ENCODE measurements around the gene PRKAG2. TPM values are rescaled to one million over a fixed set of nuclear protein-coding genes. Genes with fewer than 3 reads are reported as not detected.

The PRKAG2 gene
- total RNA-seq, 1 donor from 2014 or later: 20.6 TPM

- H3K27me3 Mint-ChIP-seq: peaks cover 38% of the 10 kb centered on the region
- H3K27ac Mint-ChIP-seq: no peak overlapping the region
- H3K9me3 Mint-ChIP-seq (ENCODE audit: low read depth): no peaks in the 10 kb centered on the region
- no peak overlapping the region for H3K4me3 Mint-ChIP-seq (ENCODE audit: low read depth)
- H3K36me3 Mint-ChIP-seq (ENCODE audit: insufficient read depth): no peaks in the 10 kb centered on the region
- H3K4me1 Mint-ChIP-seq (ENCODE audit: low read depth): peaks cover 33% of the 10 kb centered on the region
- TF ChIP-seq, protein P1, sequence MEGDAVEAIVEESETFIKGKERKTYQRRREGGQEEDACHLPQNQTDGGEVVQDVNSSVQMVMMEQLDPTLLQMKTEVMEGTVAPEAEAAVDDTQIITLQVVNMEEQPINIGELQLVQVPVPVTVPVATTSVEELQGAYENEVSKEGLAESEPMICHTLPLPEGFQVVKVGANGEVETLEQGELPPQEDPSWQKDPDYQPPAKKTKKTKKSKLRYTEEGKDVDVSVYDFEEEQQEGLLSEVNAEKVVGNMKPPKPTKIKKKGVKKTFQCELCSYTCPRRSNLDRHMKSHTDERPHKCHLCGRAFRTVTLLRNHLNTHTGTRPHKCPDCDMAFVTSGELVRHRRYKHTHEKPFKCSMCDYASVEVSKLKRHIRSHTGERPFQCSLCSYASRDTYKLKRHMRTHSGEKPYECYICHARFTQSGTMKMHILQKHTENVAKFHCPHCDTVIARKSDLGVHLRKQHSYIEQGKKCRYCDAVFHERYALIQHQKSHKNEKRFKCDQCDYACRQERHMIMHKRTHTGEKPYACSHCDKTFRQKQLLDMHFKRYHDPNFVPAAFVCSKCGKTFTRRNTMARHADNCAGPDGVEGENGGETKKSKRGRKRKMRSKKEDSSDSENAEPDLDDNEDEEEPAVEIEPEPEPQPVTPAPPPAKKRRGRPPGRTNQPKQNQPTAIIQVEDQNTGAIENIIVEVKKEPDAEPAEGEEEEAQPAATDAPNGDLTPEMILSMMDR (IDR thresholded peaks at IDR 0.05; ENCODE audit: unreplicated experiment): no peak
- DNase-seq (ENCODE audit: low spot score, unreplicated experiment): no peak
Observed at GRCh38 chr7:151823566-151824372, 53.1 kb downstream of the PRKAG2 start.

DNA sequence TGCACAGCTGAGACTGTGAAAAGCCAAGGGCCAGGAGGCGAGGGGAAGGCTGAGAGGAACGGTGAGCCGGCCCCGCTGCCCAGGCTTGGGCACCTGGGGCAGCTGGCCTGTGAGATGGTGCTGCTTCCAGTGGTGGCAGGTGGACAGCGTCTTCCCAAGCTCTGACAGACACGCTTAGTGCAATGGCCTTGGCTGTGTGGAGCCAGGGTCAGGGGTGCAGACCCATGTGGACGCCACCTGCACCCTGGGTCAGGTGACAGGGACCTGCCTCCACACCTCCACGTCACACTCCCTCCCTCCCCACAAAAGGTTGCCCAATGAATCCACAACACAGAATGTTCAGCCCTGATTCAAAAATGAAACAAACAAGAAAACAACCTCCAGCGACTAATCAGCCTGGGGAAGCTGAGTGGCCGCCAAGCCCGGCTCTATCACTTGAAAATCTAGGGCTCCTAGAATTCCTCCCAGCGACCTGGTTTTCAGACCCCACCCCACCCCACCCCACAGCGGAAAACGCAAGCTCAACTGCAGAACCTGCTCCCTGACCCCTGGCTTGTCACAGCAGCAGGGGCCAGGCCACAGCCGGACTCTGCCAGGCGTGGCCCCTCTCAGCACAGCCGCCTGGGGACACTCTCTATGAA, 54.3 kb downstream of the PRKAG2 start:
- H3K4me3 Mint-ChIP-seq (ENCODE audit: low read depth): no peak overlapping the region
- H3K27ac Mint-ChIP-seq: no peak overlapping the region
- TF ChIP-seq, protein P1 (IDR thresholded peaks at IDR 0.05; ENCODE audit: unreplicated experiment): no peak
- no peak for DNase-seq (ENCODE audit: low spot score, unreplicated experiment)
- peaks cover 41% of the 10 kb centered on the region for H3K4me1 Mint-ChIP-seq (ENCODE audit: low read depth)
- no peaks in the 10 kb centered on the region for H3K36me3 Mint-ChIP-seq (ENCODE audit: insufficient read depth)
- H3K9me3 Mint-ChIP-seq (ENCODE audit: low read depth): no peaks in the 10 kb centered on the region
- peaks cover 45% of the 10 kb centered on the region for H3K27me3 Mint-ChIP-seq

DNA sequence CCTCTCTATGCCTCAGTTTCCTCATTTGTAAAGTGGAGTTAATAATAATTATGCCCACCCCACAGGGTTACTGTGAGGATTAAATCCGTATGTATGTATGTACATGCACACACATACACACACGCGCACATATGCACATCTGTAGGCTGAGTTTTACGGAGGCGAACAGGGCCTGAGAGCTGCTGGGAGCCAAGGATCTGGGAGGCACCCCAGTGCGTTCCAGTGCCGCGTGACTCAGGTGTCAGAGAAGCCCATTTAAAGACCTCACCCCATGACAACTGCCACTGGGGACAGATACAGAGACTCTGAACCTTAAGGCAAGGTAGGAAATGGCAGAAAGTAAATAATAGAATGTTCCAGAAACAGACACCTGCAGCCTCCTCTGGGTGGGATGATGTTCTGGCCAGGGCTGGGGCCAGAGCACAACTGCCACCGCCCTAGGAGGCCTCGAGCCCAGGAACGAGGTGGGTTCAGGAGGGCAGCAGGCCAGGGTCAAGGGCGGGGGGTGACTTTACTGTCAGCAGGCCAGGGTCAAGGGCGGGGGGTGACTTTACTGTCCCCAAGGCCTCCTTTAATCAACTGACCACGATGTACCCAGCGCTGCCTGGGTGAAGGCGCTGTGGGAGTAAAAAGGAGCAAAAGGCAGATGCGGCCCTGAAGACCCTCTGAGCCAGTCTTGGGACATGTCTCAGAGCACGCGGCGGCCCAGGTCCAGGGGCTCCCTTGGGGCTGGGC, 54.9 kb downstream of the PRKAG2 start:
- Mint-ChIP-seq H3K27ac (no peak overlapping the region), H3K9me3 (ENCODE audit: low read depth) (no peaks in the 10 kb centered on the region), H3K27me3 (peaks cover 52% of the 10 kb centered on the region), H3K4me1 (ENCODE audit: low read depth) (peaks cover 47% of the 10 kb centered on the region), H3K4me3 (ENCODE audit: low read depth) (no peak overlapping the region), H3K36me3 (ENCODE audit: insufficient read depth) (no peaks in the 10 kb centered on the region)
- TF ChIP-seq, protein P1 (IDR thresholded peaks at IDR 0.05; ENCODE audit: unreplicated experiment): no peak
- no peak for DNase-seq (ENCODE audit: low spot score, unreplicated experiment)

DNA sequence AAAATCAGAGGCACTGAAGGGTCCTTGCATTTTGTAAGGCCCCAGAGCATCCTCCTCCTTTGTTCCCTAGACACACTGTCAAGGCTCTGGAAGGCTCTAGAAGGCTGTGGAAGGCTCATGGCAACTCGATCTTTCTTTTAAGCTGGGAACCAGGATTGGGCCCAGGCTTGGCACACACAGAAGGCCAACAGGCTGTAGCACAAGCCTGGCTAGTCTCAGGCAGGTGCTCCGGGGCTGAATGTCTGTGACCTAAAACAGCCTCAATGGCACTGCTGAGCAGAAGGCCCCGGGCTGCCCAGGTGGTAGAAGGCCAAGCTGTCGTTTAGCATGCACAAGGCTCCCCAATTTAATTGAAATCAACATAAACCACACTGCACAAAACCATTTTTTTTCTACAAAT, 55.7 kb downstream of the PRKAG2 start:
- peaks cover 48% of the 10 kb centered on the region for H3K4me1 Mint-ChIP-seq (ENCODE audit: low read depth)

More for the DNA sequence above, 55.7 kb downstream of the PRKAG2 start:
- H3K9me3 Mint-ChIP-seq (ENCODE audit: low read depth): no peaks in the 10 kb centered on the region
- peaks cover 54% of the 10 kb centered on the region for H3K27me3 Mint-ChIP-seq
- no peak overlapping the region for H3K4me3 Mint-ChIP-seq (ENCODE audit: low read depth)
- TF ChIP-seq, protein P1 (IDR thresholded peaks at IDR 0.05; ENCODE audit: unreplicated experiment): no peak
- DNase-seq (ENCODE audit: low spot score, unreplicated experiment): no peak
- H3K27ac Mint-ChIP-seq: no peak overlapping the region
- no peaks in the 10 kb centered on the region for H3K36me3 Mint-ChIP-seq (ENCODE audit: insufficient read depth)
